Thymus (tissue), 11 donors: ENCODE measurements around the gene FXYD5. TPM values are rescaled to one million over a fixed set of nuclear protein-coding genes. Genes with fewer than 3 reads are reported as not detected.
A peak's percentile ranks its signal among the peaks of the same experiment; 100 is the strongest.

ENCODE experiments used
- DNase-seq, 9 donors: peaks; one replicate each; pipeline ENCODE4 v3.0.0-alpha.2; 2013; ENCODE audit warnings: low spot score in 9 of 9, low read depth in 6 of 9, missing footprints in 1 of 9
- H3K27ac ChIP-seq, 2 donors: one replicate each; pipeline ENCODE4 v1.5.1; 2013; ENCODE audit warnings: control low read depth in 1 of 2, low read depth in 1 of 2, low read length in 1 of 2, mild to moderate bottlenecking in 1 of 2, moderate library complexity in 1 of 2
- H3K27me3 ChIP-seq, 2 donors: one replicate each; pipeline ENCODE4 v1.5.1; 2013; ENCODE audit warnings: low read length in 1 of 2; ENCODE audit not compliant: control insufficient read depth in 2 of 2, insufficient read depth in 1 of 2
- H3K36me3 ChIP-seq, 2 donors: one replicate each; pipeline ENCODE4 v1.5.1; 2013; ENCODE audit warnings: low read length in 1 of 2, mild to moderate bottlenecking in 1 of 2, moderate library complexity in 1 of 2; ENCODE audit not compliant: control insufficient read depth in 2 of 2, insufficient read depth in 2 of 2
- H3K4me1 ChIP-seq, 2 donors: one replicate each; pipeline ENCODE4 v1.5.1; 2013; ENCODE audit warnings: low read length in 2 of 2; ENCODE audit not compliant: control insufficient read depth in 2 of 2, insufficient read depth in 2 of 2
- H3K4me3 ChIP-seq, 2 donors: one replicate each; pipeline ENCODE4 v1.5.1; 2013; ENCODE audit warnings: low read length in 2 of 2, control low read depth in 1 of 2, mild to moderate bottlenecking in 1 of 2
- H3K9me3 ChIP-seq, 2 donors: one replicate each; pipeline ENCODE4 v1.5.1; 2013; ENCODE audit warnings: low read length in 1 of 2, mild to moderate bottlenecking in 1 of 2; ENCODE audit not compliant: control insufficient read depth in 2 of 2, insufficient read depth in 1 of 2
- WGBS: extraction: QIAGEN DNeasy Blood & Tissue Kit; methylation state at CpG from one replicate; pipeline ENCODE4 v1.1.7; 2013; 5-methylcytosine and 5-hydroxymethylcytosine counted together
- polyA plus RNA-seq: library from polyadenylated mRNA; stranded (reverse); fragments of 200-250 nt; gene quantifications from one replicate; pipeline ENCODE4 v1.2.3, GENCODE V29; 2013
- total RNA-seq: library from RNA; stranded (reverse); fragments of 120-200 nt; gene quantifications from one replicate; pipeline ENCODE4 v1.2.4, GENCODE V29; 2013
- donor health status: healthy.

The FXYD5 gene
- total and polyA plus RNA-seq, 2 donors: 42.6 to 136 TPM

GRCh38 chr19:35202722-35203688, 48.5 kb downstream of the FXYD5 start:
- Histone ChIP-seq H3K36me3 (no peaks in the 10 kb centered on the region), H3K4me3 (no peak overlapping the region), H3K9me3 (peaks cover 0 to under 1% of the 10 kb centered on the region in 2 donors), H3K27ac (no peak overlapping the region), H3K4me1 (peaks cover 13 to 34% of the 10 kb centered on the region in 2 donors), H3K27me3 (no peaks in the 10 kb centered on the region)
- DNase-seq: no peak
- WGBS: 95% methylated on average over 4 of the region's 4 CpGs

- WGBS: 51% methylated on average over 13 of the region's 13 CpGs
- Histone ChIP-seq H3K9me3 (peaks cover 0 to 4% of the 10 kb centered on the region in 2 donors), H3K4me1 (peaks cover 13 to 34% of the 10 kb centered on the region in 2 donors), H3K36me3 (no peaks in the 10 kb centered on the region), H3K4me3 (no peak overlapping the region), H3K27ac (peak overlapping the region; percentile 57 to 74), H3K27me3 (no peaks in the 10 kb centered on the region)
- DNase-seq: peak in 1 of 9 donors; percentile 54
Observed at GRCh38 chr19:35204799-35205732, 50.5 kb downstream of the FXYD5 start.

- Histone ChIP-seq H3K4me1 (peaks cover 13 to 34% of the 10 kb centered on the region in 2 donors), H3K9me3 (peaks cover 0 to 4% of the 10 kb centered on the region in 2 donors), H3K27me3 (no peaks in the 10 kb centered on the region), H3K4me3 (no peak overlapping the region), H3K36me3 (no peaks in the 10 kb centered on the region), H3K27ac (peak overlapping the region; percentile 74 to 76)
- WGBS: 89% methylated on average over 6 of the region's 6 CpGs
- DNase-seq: no peak
Observed at GRCh38 chr19:35205733-35206323, 51.3 kb downstream of the FXYD5 start.

- Histone ChIP-seq H3K4me1 (peaks cover 13 to 38% of the 10 kb centered on the region in 2 donors), H3K4me3 (no peak overlapping the region), H3K27me3 (no peaks in the 10 kb centered on the region), H3K27ac (peak overlapping the region; percentile 46 to 76), H3K36me3 (no peaks in the 10 kb centered on the region), H3K9me3 (peaks cover 0 to 4% of the 10 kb centered on the region in 2 donors)
- DNase-seq: peak in 4 of 9 donors; percentile 30 to 81 (median 39)
- WGBS: 4% methylated on average over 5 of the region's 5 CpGs
Observed at GRCh38 chr19:35206379-35206778, 51.8 kb downstream of the FXYD5 start.

- Histone ChIP-seq H3K36me3 (no peaks in the 10 kb centered on the region), H3K4me3 (no peak overlapping the region), H3K9me3 (peaks cover 0 to 4% of the 10 kb centered on the region in 2 donors), H3K27me3 (no peaks in the 10 kb centered on the region), H3K4me1 (peaks cover 16 to 43% of the 10 kb centered on the region in 2 donors), H3K27ac (peak overlapping the region; percentile 46 to 76)
- WGBS: 92% methylated on average over 1 of the region's 1 CpG
- DNase-seq: no peak
Observed at GRCh38 chr19:35206855-35207254, 52.3 kb downstream of the FXYD5 start.

- Histone ChIP-seq H3K4me3 (no peak overlapping the region), H3K27ac (peak overlapping the region; percentile 26 to 31), H3K27me3 (no peaks in the 10 kb centered on the region), H3K9me3 (peaks cover 0 to 4% of the 10 kb centered on the region in 2 donors), H3K36me3 (no peaks in the 10 kb centered on the region), H3K4me1 (peaks cover 16 to 49% of the 10 kb centered on the region in 2 donors)
- 75% methylated on average over 8 of the region's 8 CpGs for WGBS
- DNase-seq: peak in 1 of 9 donors; percentile 13
Observed at GRCh38 chr19:35207391-35207871, 52.9 kb downstream of the FXYD5 start.

- no peak overlapping the region for H3K4me3 ChIP-seq
- WGBS: 86% methylated on average over 8 of the region's 8 CpGs
- H3K36me3 ChIP-seq: no peaks in the 10 kb centered on the region
- H3K27me3 ChIP-seq: no peaks in the 10 kb centered on the region
- peak overlapping the region in 1 of 2 donors; percentile 17 for H3K27ac ChIP-seq
- peaks cover 0 to 4% of the 10 kb centered on the region in 2 donors for H3K9me3 ChIP-seq
- H3K4me1 ChIP-seq: peaks cover 16 to 50% of the 10 kb centered on the region in 2 donors
- DNase-seq: no peak
Observed at GRCh38 chr19:35208121-35208520, 53.6 kb downstream of the FXYD5 start.

GRCh38 chr19:35209646-35210045, 55.1 kb downstream of the FXYD5 start:
- DNase-seq: no peak
- 96% methylated on average over 4 of the region's 4 CpGs for WGBS
- Histone ChIP-seq H3K27me3 (no peaks in the 10 kb centered on the region), H3K4me1 (peaks cover 23 to 59% of the 10 kb centered on the region in 2 donors), H3K4me3 (no peak overlapping the region), H3K36me3 (no peaks in the 10 kb centered on the region), H3K27ac (no peak overlapping the region), H3K9me3 (peaks cover 0 to 4% of the 10 kb centered on the region in 2 donors)
